Measurements from ENCODE around the gene SAMD4A.

GRCh38 chr14:54627219-54627539 lies 60.3 kb downstream of the SAMD4A start:
- TF ChIP-seq RAD21 (conservative IDR thresholded peaks at IDR 0.05 in 1 of 2, IDR thresholded peaks at IDR 0.05 in 1 of 2) (no peak), CTCF (IDR thresholded peaks at IDR 0.05) (no peak), EP300 (IDR thresholded peaks at IDR 0.05) (no peak), USF2 (IDR thresholded peaks at IDR 0.05) (no peak), E2F6 (IDR thresholded peaks at IDR 0.05; ENCODE audit: borderline replicate concordance, low read depth) (no peak), ZNF302 (CRISPR knock-in tag; IDR thresholded peaks at IDR 0.05) (no peak), KDM5A (IDR thresholded peaks at IDR 0.05) (no peak), ELK1 (IDR thresholded peaks at IDR 0.05; ENCODE audit: low read depth, low read length) (no peak), POLR2A (IDR thresholded peaks at IDR 0.05; ENCODE audit: low read length) (no peak)

Data from A549 (cell line).